PC-9 (cell line): Measurements from ENCODE around the gene CACNA1I.

Experiments
- CTCF ChIP-seq: fragments of 200-600 bp; sonication (generic); conservative IDR thresholded peaks from 2 replicates; pipeline ENCODE4 v1.6.1; 2017; ENCODE audit warnings: mixed run types, antibody characterized with exemption, mild to moderate bottlenecking, moderate library complexity
- EZH2 ChIP-seq: fragments of 200-600 bp; sonication (generic); IDR thresholded peaks from 2 replicates; pipeline ENCODE4 v1.8.0; 2017; ENCODE audit warnings: antibody characterized with exemption, low read depth

GRCh38 chr22:39729141-39729934, 158.8 kb downstream of the CACNA1I start:
- TF ChIP-seq CTCF (no peak), EZH2 (no peak)
